HepG2 (cell line): Measurements from ENCODE around the gene PTGR2. TPM values are rescaled to one million over a fixed set of nuclear protein-coding genes. Genes with fewer than 3 reads are reported as not detected.

ENCODE experiments used
- DNMT1 ChIP-seq: sonication (generic); formaldehyde crosslinking; IDR thresholded peaks from 2 replicates; pipeline ENCODE4 v1.5.1; 2020; ENCODE audit warnings: mild to moderate bottlenecking, missing genetic modification reagents
- EHMT2 ChIP-seq: fragments of 200-600 bp; sonication (generic); IDR thresholded peaks from 2 replicates; pipeline ENCODE4 v1.7.0; 2017; ENCODE audit warnings: antibody characterized with exemption, low read depth, low read length, borderline replicate concordance
- FOSL1 ChIP-seq: sonication (generic); formaldehyde crosslinking; IDR thresholded peaks from 2 replicates; pipeline ENCODE4 v1.9.0; 2021; ENCODE audit warnings: missing genetic modification reagents, borderline replicate concordance
- GFI1 ChIP-seq: sonication (generic); formaldehyde crosslinking; IDR thresholded peaks from 2 replicates; pipeline ENCODE4 v1.5.0; 2020; ENCODE audit warnings: missing genetic modification reagents, mild to moderate bottlenecking, borderline replicate concordance
- HINFP ChIP-seq: sonication (generic); formaldehyde crosslinking; IDR thresholded peaks from 2 replicates; pipeline ENCODE4 v1.4.0; 2020; ENCODE audit warnings: low read depth, mild to moderate bottlenecking, missing genetic modification reagents
- HNF4A ChIP-seq: sonication (generic); formaldehyde crosslinking; IDR thresholded peaks from 2 replicates; pipeline ENCODE4 v1.4.0; 2020; ENCODE audit warnings: missing genetic modification reagents
- HOXA3 ChIP-seq: sonication (generic); formaldehyde crosslinking; IDR thresholded peaks from 2 replicates; pipeline ENCODE4 v1.5.0; 2020; ENCODE audit warnings: missing genetic modification reagents
- LCORL ChIP-seq, 2 experiments: fragments of 450-650 bp in 1 of 2; sonication (generic) in 1 of 2; formaldehyde crosslinking in 1 of 2; IDR thresholded peaks; 2 replicates each; pipeline versions ENCODE4 v1.5.0 to v1.6.1; 2017 to 2020; ENCODE audit warnings: antibody characterized with exemption in 1 of 2, missing genetic modification reagents in 1 of 2
- NR2F6 ChIP-seq, 2 experiments: IDR thresholded peaks; 2 replicates each; pipeline ENCODE4 v1.6.1; 2016; ENCODE audit warnings: antibody characterized with exemption in 1 of 2, mild to moderate bottlenecking in 1 of 2
- PHF5A ChIP-seq: IDR thresholded peaks from one replicate; pipeline ENCODE4 v1.6.1; 2018; ENCODE audit warnings: low read depth, missing genetic modification reagents; ENCODE audit not compliant: unreplicated experiment
- RNF2 ChIP-seq: fragments of 450-650 bp; conservative IDR thresholded peaks from 2 replicates; pipeline ENCODE4 v1.6.1; 2016; ENCODE audit warnings: low read depth
- SAFB2 ChIP-seq: sonication (generic); formaldehyde crosslinking; IDR thresholded peaks from 2 replicates; pipeline ENCODE4 v1.5.1; 2020; ENCODE audit warnings: missing genetic modification reagents, low read depth, mild to moderate bottlenecking, borderline replicate concordance
- THAP8 ChIP-seq: sonication (generic); formaldehyde crosslinking; IDR thresholded peaks from 2 replicates; pipeline ENCODE4 v1.5.1; 2020; ENCODE audit warnings: missing genetic modification reagents, mild to moderate bottlenecking, borderline replicate concordance
- ZFP41 ChIP-seq: sonication (generic); formaldehyde crosslinking; IDR thresholded peaks from 2 replicates; pipeline ENCODE4 v1.4.0; 2020; ENCODE audit warnings: mild to moderate bottlenecking, missing genetic modification reagents, borderline replicate concordance
- ZFY ChIP-seq: sonication (generic); formaldehyde crosslinking; IDR thresholded peaks from 2 replicates; pipeline ENCODE4 v1.4.0; 2020; ENCODE audit warnings: missing genetic modification reagents
- ZNF12 ChIP-seq: sonication (generic); formaldehyde crosslinking; IDR thresholded peaks from 2 replicates; pipeline ENCODE4 v1.5.0; 2020; ENCODE audit warnings: missing genetic modification reagents
- ZNF326 ChIP-seq: sonication (generic); formaldehyde crosslinking; IDR thresholded peaks from 2 replicates; pipeline ENCODE4 v1.4.0; 2020; ENCODE audit warnings: missing genetic modification reagents, borderline replicate concordance
- ZNF616 ChIP-seq: sonication (generic); formaldehyde crosslinking; IDR thresholded peaks from 2 replicates; pipeline ENCODE4 v1.5.0; 2020; ENCODE audit warnings: low read depth, mild to moderate bottlenecking, missing genetic modification reagents
- ZNF782 ChIP-seq: sonication (generic); formaldehyde crosslinking; IDR thresholded peaks from 2 replicates; pipeline ENCODE4 v1.4.0; 2020; ENCODE audit warnings: missing genetic modification reagents, mild to moderate bottlenecking, borderline replicate concordance
- polyA plus RNA-seq, 8 experiments: library from polyadenylated mRNA; depleted of rRNA in 3 of 8; stranded (reverse) in 7 of 8; unstranded in 1 of 8; fragments of >200 nt; fragmentation: Illumina TruSeq in 4 of 8; extraction: Trizol in 4 of 8; gene quantifications; 2 replicates each; pipeline versions ENCODE4 v1.2.1 to v1.2.3, GENCODE V29; 2011 to 2016; ENCODE audit warnings: low read depth in 4 of 8, missing spikeins in 1 of 8, mixed read lengths in 1 of 8; ENCODE audit not compliant: insufficient read depth in 1 of 8
- total RNA-seq, 5 experiments: library from RNA; depleted of rRNA; stranded (reverse); fragments of >200 nt; fragmentation: Illumina TruSeq; extraction: Trizol; gene quantifications; 2 replicates each; pipeline ENCODE4 v1.2.3, GENCODE V29; 2016; ENCODE audit warnings: low read depth in 1 of 5
- TF ChIP-seq, protein P1 (sequence below): sonication (generic); formaldehyde crosslinking; IDR thresholded peaks from 2 replicates; pipeline ENCODE4 v1.5.1; 2020; ENCODE audit warnings: mild to moderate bottlenecking, moderate library complexity, missing genetic modification reagents
- TF ChIP-seq, protein P2 (sequence below): sonication (generic); formaldehyde crosslinking; IDR thresholded peaks from 2 replicates; pipeline ENCODE4 v1.4.0; 2020; ENCODE audit warnings: missing genetic modification reagents; ENCODE audit errors: not compliant biosample characterization
- TF ChIP-seq, protein P3 (sequence below): sonication (generic); formaldehyde crosslinking; IDR thresholded peaks from 2 replicates; pipeline ENCODE4; 2020; ENCODE audit warnings: missing genetic modification reagents, mild to moderate bottlenecking, borderline replicate concordance

PTGR2 gene
- total and polyA plus RNA-seq, 2 of the 13 experiments (the other 11 are each of a cell fraction or from before 2014, with no cell fraction given): 3.0 to 4.3 TPM

GRCh38 chr14:73825551-73826188 is 26.0 kb upstream of the PTGR2 start (continued):
- TF ChIP-seq, protein P1, sequence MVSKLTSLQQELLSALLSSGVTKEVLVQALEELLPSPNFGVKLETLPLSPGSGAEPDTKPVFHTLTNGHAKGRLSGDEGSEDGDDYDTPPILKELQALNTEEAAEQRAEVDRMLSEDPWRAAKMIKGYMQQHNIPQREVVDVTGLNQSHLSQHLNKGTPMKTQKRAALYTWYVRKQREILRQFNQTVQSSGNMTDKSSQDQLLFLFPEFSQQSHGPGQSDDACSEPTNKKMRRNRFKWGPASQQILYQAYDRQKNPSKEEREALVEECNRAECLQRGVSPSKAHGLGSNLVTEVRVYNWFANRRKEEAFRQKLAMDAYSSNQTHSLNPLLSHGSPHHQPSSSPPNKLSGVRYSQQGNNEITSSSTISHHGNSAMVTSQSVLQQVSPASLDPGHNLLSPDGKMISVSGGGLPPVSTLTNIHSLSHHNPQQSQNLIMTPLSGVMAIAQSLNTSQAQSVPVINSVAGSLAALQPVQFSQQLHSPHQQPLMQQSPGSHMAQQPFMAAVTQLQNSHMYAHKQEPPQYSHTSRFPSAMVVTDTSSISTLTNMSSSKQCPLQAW: no peak
- peak; percentile 37; the same call in 1 of the 2 replicates for TF ChIP-seq ZFY
- no peak for TF ChIP-seq ZNF616 (CRISPR knock-in tag)
- no peak for TF ChIP-seq LCORL (IDR thresholded peaks at IDR 0.05)
- peak; percentile 78 for TF ChIP-seq LCORL (CRISPR knock-in tag; IDR thresholded peaks at IDR 0.05)
- no peak for TF ChIP-seq GFI1 (CRISPR knock-in tag)
- TF ChIP-seq ZNF782 (CRISPR knock-in tag): no peak
- TF ChIP-seq PHF5A (CRISPR knock-in tag): no peak
- TF ChIP-seq, protein P2, sequence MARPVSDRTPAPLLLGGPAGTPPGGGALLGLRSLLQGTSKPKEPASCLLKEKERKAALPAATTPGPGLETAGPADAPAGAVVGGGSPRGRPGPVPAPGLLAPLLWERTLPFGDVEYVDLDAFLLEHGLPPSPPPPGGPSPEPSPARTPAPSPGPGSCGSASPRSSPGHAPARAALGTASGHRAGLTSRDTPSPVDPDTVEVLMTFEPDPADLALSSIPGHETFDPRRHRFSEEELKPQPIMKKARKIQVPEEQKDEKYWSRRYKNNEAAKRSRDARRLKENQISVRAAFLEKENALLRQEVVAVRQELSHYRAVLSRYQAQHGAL (CRISPR knock-in tag): no peak
- no peak for TF ChIP-seq EHMT2
- peak; percentile 29; the same call in 1 of the 2 replicates for TF ChIP-seq HNF4A (CRISPR knock-in tag)
- no peak for TF ChIP-seq RNF2
- no peak for TF ChIP-seq FOSL1 (CRISPR knock-in tag)
- TF ChIP-seq SAFB2 (CRISPR knock-in tag): no peak
- no peak for TF ChIP-seq ZFP41
- no peak for TF ChIP-seq HINFP (CRISPR knock-in tag)
- peak; percentile 67 for TF ChIP-seq NR2F6 (IDR thresholded peaks at IDR 0.05)
- peak; percentile 86 for TF ChIP-seq NR2F6 (CRISPR knock-in tag; IDR thresholded peaks at IDR 0.05)
- no peak for TF ChIP-seq DNMT1 (CRISPR knock-in tag)
- peak; percentile 41; the same call in 1 of the 2 replicates for TF ChIP-seq HOXA3
- TF ChIP-seq, protein P3, sequence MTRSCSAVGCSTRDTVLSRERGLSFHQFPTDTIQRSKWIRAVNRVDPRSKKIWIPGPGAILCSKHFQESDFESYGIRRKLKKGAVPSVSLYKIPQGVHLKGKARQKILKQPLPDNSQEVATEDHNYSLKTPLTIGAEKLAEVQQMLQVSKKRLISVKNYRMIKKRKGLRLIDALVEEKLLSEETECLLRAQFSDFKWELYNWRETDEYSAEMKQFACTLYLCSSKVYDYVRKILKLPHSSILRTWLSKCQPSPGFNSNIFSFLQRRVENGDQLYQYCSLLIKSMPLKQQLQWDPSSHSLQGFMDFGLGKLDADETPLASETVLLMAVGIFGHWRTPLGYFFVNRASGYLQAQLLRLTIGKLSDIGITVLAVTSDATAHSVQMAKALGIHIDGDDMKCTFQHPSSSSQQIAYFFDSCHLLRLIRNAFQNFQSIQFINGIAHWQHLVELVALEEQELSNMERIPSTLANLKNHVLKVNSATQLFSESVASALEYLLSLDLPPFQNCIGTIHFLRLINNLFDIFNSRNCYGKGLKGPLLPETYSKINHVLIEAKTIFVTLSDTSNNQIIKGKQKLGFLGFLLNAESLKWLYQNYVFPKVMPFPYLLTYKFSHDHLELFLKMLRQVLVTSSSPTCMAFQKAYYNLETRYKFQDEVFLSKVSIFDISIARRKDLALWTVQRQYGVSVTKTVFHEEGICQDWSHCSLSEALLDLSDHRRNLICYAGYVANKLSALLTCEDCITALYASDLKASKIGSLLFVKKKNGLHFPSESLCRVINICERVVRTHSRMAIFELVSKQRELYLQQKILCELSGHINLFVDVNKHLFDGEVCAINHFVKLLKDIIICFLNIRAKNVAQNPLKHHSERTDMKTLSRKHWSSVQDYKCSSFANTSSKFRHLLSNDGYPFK (CRISPR knock-in tag): no peak
- TF ChIP-seq THAP8 (CRISPR knock-in tag): no peak
- TF ChIP-seq ZNF326 (CRISPR knock-in tag): no peak
- TF ChIP-seq ZNF12 (CRISPR knock-in tag): no peak
